CD4-positive, alpha-beta T cell treated with Interleukin-2 at 100 ng/mL for 4 hours (primary cell): ENCODE data around the gene HACD2.

Experiments used
- DNase-seq: peaks from one replicate; pipeline ENCODE4 v3.0.0-alpha.2; 2020; ENCODE audit warnings: low spot score

The HACD2 gene

GRCh38 chr3:123568875-123569274 is 16.0 kb downstream of the HACD2 start:
- no peak for DNase-seq

- DNase-seq: no peak
Observed at GRCh38 chr3:123568034-123568433, 16.8 kb downstream of the HACD2 start.

- no peak for DNase-seq
Observed at GRCh38 chr3:123564056-123564455, 20.8 kb downstream of the HACD2 start.

- DNase-seq: no peak
Observed at GRCh38 chr3:123562547-123562946, 22.3 kb downstream of the HACD2 start.

- no peak for DNase-seq
Observed at GRCh38 chr3:123561188-123561587, 23.7 kb downstream of the HACD2 start.

- DNase-seq: peak; percentile 67
Observed at GRCh38 chr3:123559040-123559861, 25.6 kb downstream of the HACD2 start.

GRCh38 chr3:123553536-123553935 is 31.3 kb downstream of the HACD2 start:
- DNase-seq: no peak

GRCh38 chr3:123552768-123553167 is 32.1 kb downstream of the HACD2 start:
- no peak for DNase-seq

- peak; percentile 12 for DNase-seq
Observed at GRCh38 chr3:123552095-123552714, 32.6 kb downstream of the HACD2 start.

GRCh38 chr3:123547881-123548519 is 36.9 kb downstream of the HACD2 start:
- no peak for DNase-seq

GRCh38 chr3:123546133-123546755 is 38.6 kb downstream of the HACD2 start:
- DNase-seq: no peak

- no peak for DNase-seq
Observed at GRCh38 chr3:123543950-123544349, 40.9 kb downstream of the HACD2 start.

GRCh38 chr3:123540285-123540684 is 44.6 kb downstream of the HACD2 start:
- DNase-seq: no peak

GRCh38 chr3:123536153-123536895 is 48.5 kb downstream of the HACD2 start:
- no peak for DNase-seq

GRCh38 chr3:123535580-123535979 is 49.3 kb downstream of the HACD2 start:
- DNase-seq: no peak

GRCh38 chr3:123534264-123534663 is 50.6 kb downstream of the HACD2 start:
- no peak for DNase-seq

GRCh38 chr3:123533554-123534159 is 51.2 kb downstream of the HACD2 start:
- no peak for DNase-seq

- DNase-seq: no peak
Observed at GRCh38 chr3:123528130-123528529, 56.7 kb downstream of the HACD2 start.

GRCh38 chr3:123527046-123527445 is 57.8 kb downstream of the HACD2 start:
- DNase-seq: no peak

- no peak for DNase-seq
Observed at GRCh38 chr3:123526474-123526873, 58.4 kb downstream of the HACD2 start.

- DNase-seq: no peak
Observed at GRCh38 chr3:123525433-123525832, 59.4 kb downstream of the HACD2 start.

- DNase-seq: no peak
Observed at GRCh38 chr3:123524981-123525380, 59.9 kb downstream of the HACD2 start.
